Hindlimb muscle (tissue), 1 donor: ENCODE data around the gene ATG7. TPM values are rescaled to one million over a fixed set of nuclear protein-coding genes. Genes with fewer than 3 reads are reported as not detected.
"Not testable (repeated sequence)": the region's sequence is repeated elsewhere in the genome, so short reads cannot be mapped to it uniquely, and the experiment has no call there.

Experiments used
- DNase-seq: peaks from one replicate; pipeline ENCODE4 v3.0.0-alpha.2; 2013
- polyA plus RNA-seq: library from polyadenylated mRNA; unstranded; fragments of 120-200 nt; gene quantifications from one replicate; pipeline ENCODE4 v1.2.1, GENCODE V29; 2013; ENCODE audit not compliant: insufficient read length

The ATG7 gene
- polyA plus RNA-seq, 1 donor: 15.0 TPM

GRCh38 chr3:11467875-11468274 is 195.7 kb downstream of the ATG7 start:
- DNase-seq: no peak

GRCh38 chr3:11470031-11470853 is 198.0 kb downstream of the ATG7 start:
- no peak for DNase-seq

- DNase-seq: no peak
These were observed 203.1 kb downstream of the ATG7 start for GRCh38 chr3:11475324-11475723.

- DNase-seq: no peak
These were observed 204.5 kb downstream of the ATG7 start for GRCh38 chr3:11476735-11477144.

GRCh38 chr3:11477407-11477911 is 205.3 kb downstream of the ATG7 start:
- DNase-seq: no peak

- no peak for DNase-seq
These were observed 206.0 kb downstream of the ATG7 start for GRCh38 chr3:11478167-11478566.

GRCh38 chr3:11479221-11479620 is 207.0 kb downstream of the ATG7 start:
- no peak for DNase-seq

- DNase-seq: peak; percentile 77
These were observed 208.6 kb downstream of the ATG7 start for GRCh38 chr3:11480663-11481298.

- no peak for DNase-seq
These were observed 209.4 kb downstream of the ATG7 start for GRCh38 chr3:11481556-11481955.

- peak; percentile 85 for DNase-seq
These were observed 209.8 kb downstream of the ATG7 start for GRCh38 chr3:11482021-11482420.

- not testable (repeated sequence) for DNase-seq
These were observed 216.2 kb downstream of the ATG7 start for GRCh38 chr3:11488356-11488755.

- no peak for DNase-seq
These were observed 222.1 kb downstream of the ATG7 start for GRCh38 chr3:11494131-11494916.

- no peak for DNase-seq
These were observed 223.9 kb downstream of the ATG7 start for GRCh38 chr3:11495948-11496557.

GRCh38 chr3:11498177-11498576 is 226.0 kb downstream of the ATG7 start:
- DNase-seq: no peak

- no peak for DNase-seq
These were observed 226.4 kb downstream of the ATG7 start for GRCh38 chr3:11498646-11499045.

GRCh38 chr3:11499144-11499543 is 226.9 kb downstream of the ATG7 start:
- no peak for DNase-seq

GRCh38 chr3:11502413-11502812 is 230.2 kb downstream of the ATG7 start:
- DNase-seq: not testable (repeated sequence)

GRCh38 chr3:11507719-11508118 is 235.5 kb downstream of the ATG7 start:
- DNase-seq: no peak

GRCh38 chr3:11508346-11509172 is 236.4 kb downstream of the ATG7 start:
- DNase-seq: no peak

GRCh38 chr3:11509173-11510000 is 237.2 kb downstream of the ATG7 start:
- no peak for DNase-seq

- no peak for DNase-seq
These were observed 237.8 kb downstream of the ATG7 start for GRCh38 chr3:11510001-11510340.
